Stimulated activated effector memory CD8-positive, alpha-beta T cell treated with anti-CD3 and anti-CD28 coated beads, Interleukin-12 subunit alpha, Interleukin-12 subunit beta, amount 100 ng/mL, for 72 hours (primary cell): ENCODE measurements around the gene SPPL2C.

Experiments used
- ATAC-seq: fragments of 150-1000 bp; cut with Tn5 transposase; 2 replicates; pipeline ENCODE4 v1.10.0; 2021
- DNase-seq, 2 donors: peaks; one replicate each; pipeline ENCODE4 v3.0.0; 2021 to 2022; ENCODE audit warnings: low spot score in 2 of 2
- H3K27ac Mint-ChIP-seq: one replicate; pipeline ENCODE4 v1.8.0; 2022; ENCODE audit warnings: mild to moderate bottlenecking, mixed read lengths
- H3K36me3 Mint-ChIP-seq: one replicate; pipeline ENCODE4 v1.8.0; 2022; ENCODE audit warnings: mild to moderate bottlenecking, mixed read lengths
- H3K4me1 Mint-ChIP-seq: one replicate; pipeline ENCODE4 v1.8.0; 2022; ENCODE audit warnings: mixed read lengths
- H3K4me3 Mint-ChIP-seq: one replicate; pipeline ENCODE4 v1.8.0; 2022; ENCODE audit warnings: mild to moderate bottlenecking, mixed read lengths
- H3K9me3 Mint-ChIP-seq: one replicate; pipeline ENCODE4 v1.8.0; 2022; ENCODE audit warnings: mixed read lengths

The SPPL2C gene

GRCh38 chr17:45841186-45841585, 3.5 kb upstream of the SPPL2C start:
- Mint-ChIP-seq H3K36me3 (no peaks in the 10 kb centered on the region), H3K27ac (no peak overlapping the region)

GRCh38 chr17:45841883-45842525, 2.7 kb upstream of the SPPL2C start:
- Mint-ChIP-seq H3K36me3 (no peaks in the 10 kb centered on the region), H3K9me3 (no peaks in the 10 kb centered on the region)

More at GRCh38 chr17:45841186-45841585, 3.5 kb upstream of the SPPL2C start:
- no peaks in the 10 kb centered on the region for H3K4me1 Mint-ChIP-seq
- no peak overlapping the region for H3K4me3 Mint-ChIP-seq
- ATAC-seq (no peak), DNase-seq (no peak)
- no peaks in the 10 kb centered on the region for H3K9me3 Mint-ChIP-seq

GRCh38 chr17:45843722-45844121, 959 bp upstream of the SPPL2C start:
- H3K27ac Mint-ChIP-seq: no peak overlapping the region
- no peaks in the 10 kb centered on the region for H3K9me3 Mint-ChIP-seq
- no peaks in the 10 kb centered on the region for H3K36me3 Mint-ChIP-seq
- no peaks in the 10 kb centered on the region for H3K4me1 Mint-ChIP-seq
- no peak for DNase-seq
- ATAC-seq: no peak
- no peak overlapping the region for H3K4me3 Mint-ChIP-seq

More at GRCh38 chr17:45841883-45842525, 2.7 kb upstream of the SPPL2C start:
- ATAC-seq: no peak
- peak overlapping the region; percentile 3 for H3K27ac Mint-ChIP-seq
- no peaks in the 10 kb centered on the region for H3K4me1 Mint-ChIP-seq
- H3K4me3 Mint-ChIP-seq: no peak overlapping the region
- DNase-seq: no peak

GRCh38 chr17:45845376-45846185, 900 bp downstream of the SPPL2C start:
- H3K4me1 Mint-ChIP-seq: no peaks in the 10 kb centered on the region
- DNase-seq: no peak
- no peak overlapping the region for H3K4me3 Mint-ChIP-seq
- no peak overlapping the region for H3K27ac Mint-ChIP-seq
- no peaks in the 10 kb centered on the region for H3K36me3 Mint-ChIP-seq
- no peaks in the 10 kb centered on the region for H3K9me3 Mint-ChIP-seq
- no peak for ATAC-seq

GRCh38 chr17:45846223-45846622, 1.5 kb downstream of the SPPL2C start:
- Mint-ChIP-seq H3K27ac (no peak overlapping the region), H3K36me3 (no peaks in the 10 kb centered on the region), H3K4me1 (no peaks in the 10 kb centered on the region), H3K4me3 (no peak overlapping the region), H3K9me3 (no peaks in the 10 kb centered on the region)
- no peak for DNase-seq
- ATAC-seq: no peak

GRCh38 chr17:45846646-45847045, 2.0 kb downstream of the SPPL2C start:
- Mint-ChIP-seq H3K4me1 (no peaks in the 10 kb centered on the region), H3K4me3 (no peak overlapping the region), H3K36me3 (no peaks in the 10 kb centered on the region), H3K27ac (no peak overlapping the region), H3K9me3 (no peaks in the 10 kb centered on the region)
- DNase-seq (no peak), ATAC-seq (no peak)

- Mint-ChIP-seq H3K27ac (no peak overlapping the region), H3K4me1 (no peaks in the 10 kb centered on the region), H3K4me3 (no peak overlapping the region), H3K36me3 (no peaks in the 10 kb centered on the region), H3K9me3 (no peaks in the 10 kb centered on the region)
- no peak for ATAC-seq
- no peak for DNase-seq
Observed at GRCh38 chr17:45847101-45847500, 2.4 kb downstream of the SPPL2C start.

GRCh38 chr17:45847747-45848146, 3.1 kb downstream of the SPPL2C start:
- Mint-ChIP-seq H3K9me3 (no peaks in the 10 kb centered on the region), H3K27ac (no peak overlapping the region), H3K36me3 (no peaks in the 10 kb centered on the region), H3K4me3 (no peak overlapping the region), H3K4me1 (peaks cover 4% of the 10 kb centered on the region)
- ATAC-seq (no peak), DNase-seq (no peak)

GRCh38 chr17:45848405-45848804, 3.7 kb downstream of the SPPL2C start:
- Mint-ChIP-seq H3K9me3 (no peaks in the 10 kb centered on the region), H3K27ac (no peak overlapping the region), H3K4me1 (peaks cover 4% of the 10 kb centered on the region), H3K36me3 (no peaks in the 10 kb centered on the region), H3K4me3 (no peak overlapping the region)
- ATAC-seq: no peak
- DNase-seq: no peak

- H3K4me1 Mint-ChIP-seq: peaks cover 4% of the 10 kb centered on the region
- no peak for ATAC-seq
- no peak overlapping the region for H3K4me3 Mint-ChIP-seq
Observed at GRCh38 chr17:45848868-45849535, 4.3 kb downstream of the SPPL2C start.

GRCh38 chr17:45849536-45849990, 4.9 kb downstream of the SPPL2C start:
- H3K4me3 Mint-ChIP-seq: no peak overlapping the region
- no peaks in the 10 kb centered on the region for H3K9me3 Mint-ChIP-seq
- DNase-seq: no peak
- no peak overlapping the region for H3K27ac Mint-ChIP-seq
- peaks cover 4% of the 10 kb centered on the region for H3K4me1 Mint-ChIP-seq
- H3K36me3 Mint-ChIP-seq: no peaks in the 10 kb centered on the region
- ATAC-seq: no peak

More at GRCh38 chr17:45848868-45849535, 4.3 kb downstream of the SPPL2C start:
- H3K27ac Mint-ChIP-seq: no peak overlapping the region
- no peaks in the 10 kb centered on the region for H3K36me3 Mint-ChIP-seq
- H3K9me3 Mint-ChIP-seq: no peaks in the 10 kb centered on the region
- DNase-seq: no peak

- H3K36me3 Mint-ChIP-seq: no peaks in the 10 kb centered on the region
- DNase-seq: no peak
- H3K4me1 Mint-ChIP-seq: peaks cover 4% of the 10 kb centered on the region
- H3K9me3 Mint-ChIP-seq: no peaks in the 10 kb centered on the region
- H3K4me3 Mint-ChIP-seq: no peak overlapping the region
- no peak for ATAC-seq
- H3K27ac Mint-ChIP-seq: no peak overlapping the region
Observed at GRCh38 chr17:45850011-45850410, 5.3 kb downstream of the SPPL2C start.

- no peak for ATAC-seq
- DNase-seq: no peak
- Mint-ChIP-seq H3K9me3 (no peaks in the 10 kb centered on the region), H3K27ac (no peak overlapping the region), H3K4me3 (no peak overlapping the region), H3K4me1 (peaks cover 4% of the 10 kb centered on the region), H3K36me3 (no peaks in the 10 kb centered on the region)
Observed at GRCh38 chr17:45850468-45850867, 5.8 kb downstream of the SPPL2C start.

GRCh38 chr17:45851022-45851421, 6.3 kb downstream of the SPPL2C start:
- no peaks in the 10 kb centered on the region for H3K36me3 Mint-ChIP-seq
- H3K4me1 Mint-ChIP-seq: peaks cover 4% of the 10 kb centered on the region
- no peak overlapping the region for H3K4me3 Mint-ChIP-seq
- ATAC-seq: no peak
- H3K27ac Mint-ChIP-seq: no peak overlapping the region
- no peaks in the 10 kb centered on the region for H3K9me3 Mint-ChIP-seq
- DNase-seq: no peak

- H3K4me3 Mint-ChIP-seq: no peak overlapping the region
- no peaks in the 10 kb centered on the region for H3K9me3 Mint-ChIP-seq
- no peak overlapping the region for H3K27ac Mint-ChIP-seq
- peaks cover 4% of the 10 kb centered on the region for H3K4me1 Mint-ChIP-seq
- no peak for ATAC-seq
- no peak for DNase-seq
- no peaks in the 10 kb centered on the region for H3K36me3 Mint-ChIP-seq
Observed at GRCh38 chr17:45851464-45851863, 6.8 kb downstream of the SPPL2C start.
